NOMO-1 treated with dmso at 0.1 percent for 144 hours (cell line): ENCODE measurements around the gene CCDC88C.
A peak's percentile ranks its signal among the peaks of the same experiment; 100 is the strongest.

Source experiments
- DNase-seq: peaks from one replicate; lab custom pipeline; 2025; ENCODE audit not compliant: unreplicated experiment; lab: John Stamatoyannopoulos, UW

Gene CCDC88C

DNA sequence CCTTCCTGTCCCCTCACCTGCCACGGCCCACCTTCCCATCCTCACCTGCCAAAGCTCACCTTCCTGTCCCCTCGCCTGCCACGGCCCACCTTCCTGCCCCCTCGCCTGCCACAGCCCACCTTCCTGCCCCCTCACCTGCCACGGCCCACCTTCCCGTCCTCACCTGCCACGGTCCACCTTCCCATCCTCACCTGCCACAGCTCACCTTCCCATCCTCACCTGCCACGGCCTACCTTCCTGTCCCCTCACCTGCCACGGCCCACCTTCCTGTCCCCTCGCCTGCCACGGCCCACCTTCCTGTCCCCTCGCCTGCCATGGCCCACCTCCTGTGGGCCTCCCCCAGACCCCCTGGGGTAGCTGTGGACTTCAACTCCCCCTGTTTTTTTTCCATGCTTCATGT is 124.3 kb downstream of the CCDC88C start:
- DNase-seq: no peak

DNA sequence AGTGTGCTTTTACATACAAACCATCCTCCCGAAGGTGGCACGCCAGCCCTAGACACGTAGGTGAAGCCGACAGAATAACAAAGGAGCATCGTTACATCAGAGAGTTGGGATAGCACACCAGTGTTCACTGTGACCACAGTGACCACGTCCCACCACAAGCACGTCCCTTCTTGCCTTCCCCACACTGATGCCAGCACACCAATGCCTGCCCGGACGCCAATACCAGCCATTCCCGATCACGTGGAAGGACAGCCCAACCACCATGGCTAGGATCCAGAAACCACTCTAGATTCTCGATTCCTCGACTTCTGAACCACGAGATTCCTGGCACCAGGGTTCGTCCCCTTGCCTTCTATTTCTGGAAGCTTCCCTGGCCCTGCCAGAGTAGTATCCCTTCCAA is 125.1 kb downstream of the CCDC88C start:
- DNase-seq: no peak

DNA sequence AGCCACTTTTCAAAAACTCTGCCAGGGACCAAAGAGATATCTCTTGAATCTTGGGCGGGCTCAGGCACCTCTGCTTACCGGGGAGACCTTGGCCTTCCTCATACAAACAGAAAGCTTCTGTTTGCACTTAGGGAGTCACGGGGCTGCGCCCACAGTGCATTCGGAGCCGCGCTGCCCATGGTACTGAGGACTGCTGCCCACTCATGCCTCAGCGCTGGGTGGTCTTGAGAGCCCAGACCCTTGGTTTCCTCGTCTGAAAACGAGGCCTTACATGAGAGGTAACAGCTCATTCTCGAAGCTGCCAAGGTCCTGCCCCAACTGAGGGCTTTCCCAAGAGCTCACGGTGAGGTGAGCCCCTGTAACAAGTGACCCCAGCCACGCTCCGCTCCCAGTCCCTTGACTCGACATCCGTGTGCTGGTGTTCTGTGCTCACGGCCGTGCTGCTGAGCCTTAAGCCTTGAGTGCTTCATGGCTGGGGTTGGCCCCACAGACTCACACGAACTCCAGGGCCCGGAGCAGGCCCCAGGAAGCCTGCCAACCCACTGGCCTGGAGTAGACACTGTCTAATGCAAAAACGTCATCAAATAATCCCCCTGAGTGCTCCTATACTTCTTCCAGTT is 125.7 kb downstream of the CCDC88C start:
- no peak for DNase-seq

DNA sequence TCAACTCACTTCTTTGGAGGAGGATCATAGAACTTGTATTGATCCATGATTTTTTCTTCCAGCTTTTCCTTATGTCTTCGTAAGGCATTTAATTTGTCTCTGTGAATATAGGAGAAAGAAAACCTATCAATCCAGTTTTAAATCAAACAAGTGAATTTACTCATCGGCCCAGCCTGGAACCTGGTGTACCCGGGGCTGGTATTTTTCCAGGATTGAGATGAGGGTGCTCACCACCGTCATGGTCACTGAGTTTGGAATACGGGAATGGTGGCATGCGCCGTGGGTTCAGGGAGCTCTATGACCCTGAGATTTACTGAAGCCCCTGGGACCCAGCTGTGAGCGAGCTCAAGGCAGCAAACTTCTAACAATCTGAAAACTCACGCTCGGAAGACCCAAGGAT is 126.6 kb downstream of the CCDC88C start:
- no peak for DNase-seq

DNA sequence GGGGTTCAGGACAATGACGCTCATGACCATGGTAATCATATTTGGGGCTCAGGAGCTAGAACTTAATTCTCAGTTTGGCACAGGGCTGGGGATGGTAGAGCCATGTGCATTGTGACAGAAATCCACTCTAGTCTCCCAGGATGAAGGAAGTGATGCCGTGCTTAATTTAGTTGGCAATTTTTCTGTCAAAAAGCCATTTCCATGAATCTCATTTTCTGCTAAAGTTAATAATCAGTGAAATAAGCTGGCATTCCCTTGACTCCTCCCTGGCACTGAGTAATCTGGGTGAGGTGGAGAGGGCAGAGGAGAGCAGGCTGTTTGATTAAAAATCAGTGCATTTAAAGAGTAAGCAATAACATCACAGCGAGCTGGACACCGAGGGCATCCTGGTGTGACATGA is 128.2 kb downstream of the CCDC88C start:
- DNase-seq: no peak

DNA sequence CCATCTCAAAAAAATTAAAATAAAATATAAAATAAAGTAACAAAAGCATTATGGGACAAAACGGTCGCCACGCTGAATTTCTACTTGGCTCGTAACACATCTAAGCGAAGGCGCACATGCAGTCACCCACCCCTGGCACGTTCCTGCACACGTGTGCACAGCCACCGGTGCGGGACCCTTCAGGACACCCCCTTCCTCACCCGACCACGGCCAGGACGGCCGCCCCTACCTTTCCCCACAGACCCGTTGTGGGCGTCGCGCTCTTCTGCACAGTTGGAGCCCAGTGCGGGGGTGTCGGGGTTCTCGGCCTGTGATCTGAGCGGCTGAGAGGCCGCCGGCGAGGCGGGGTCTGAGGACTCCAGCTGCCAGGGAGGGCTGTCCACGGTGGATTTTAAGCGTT is 128.7 kb downstream of the CCDC88C start:
- DNase-seq: no peak

DNA sequence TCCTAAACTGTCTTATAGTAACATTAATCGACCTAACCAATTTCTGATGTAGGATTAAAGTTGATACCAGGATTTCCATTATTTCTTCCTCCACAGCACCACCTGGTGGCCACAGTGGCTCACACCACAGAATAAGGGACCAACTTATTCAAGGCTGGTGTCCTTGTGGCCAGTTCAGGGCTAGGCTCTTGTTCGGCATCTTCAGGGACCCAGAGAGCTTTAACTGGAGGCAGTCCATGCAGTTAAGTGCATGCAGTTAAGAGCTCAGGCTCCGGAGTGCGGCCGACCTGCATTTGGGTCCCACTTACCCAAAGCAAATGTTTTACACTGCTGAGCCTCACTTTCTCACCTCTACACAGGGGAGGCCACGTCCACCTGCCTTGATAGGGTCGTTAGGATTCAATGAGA is 131.1 kb downstream of the CCDC88C start:
- DNase-seq: peak; percentile 23

DNA sequence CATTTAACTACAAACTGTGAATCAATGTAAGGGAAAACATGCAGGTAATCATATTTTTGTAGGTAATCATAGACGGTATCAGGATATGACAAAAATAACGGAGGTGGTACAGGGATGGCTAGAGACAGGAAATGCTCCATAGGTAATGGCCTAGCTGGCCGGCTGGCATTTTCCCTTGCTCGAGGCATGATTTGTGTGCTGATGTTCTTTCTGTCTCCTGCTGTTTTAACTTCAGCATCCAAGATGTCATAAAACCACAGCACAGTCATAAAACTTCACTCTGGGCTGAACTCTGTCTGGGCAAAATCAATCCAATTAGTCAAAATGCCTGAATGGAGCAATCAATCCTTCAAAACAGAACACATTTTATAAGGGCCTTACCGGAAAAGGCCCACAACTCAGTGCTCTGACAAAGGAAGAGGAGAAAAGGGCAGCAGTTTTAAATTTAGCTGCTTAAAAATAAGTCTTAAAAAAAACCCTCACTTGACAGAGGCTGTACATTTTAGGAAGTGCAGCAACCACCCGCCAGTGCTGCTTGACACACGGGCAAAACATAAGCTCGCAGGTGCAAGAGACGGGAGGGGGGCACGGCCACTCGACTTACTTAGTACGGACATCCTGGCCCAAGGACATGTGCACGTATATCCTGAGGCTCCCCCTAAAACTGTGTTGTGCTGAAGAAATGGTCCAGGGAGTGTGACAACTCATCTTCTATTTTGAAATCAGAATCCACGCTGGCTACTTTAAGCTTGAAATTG is 132.7 kb downstream of the CCDC88C start:
- no peak for DNase-seq

DNA sequence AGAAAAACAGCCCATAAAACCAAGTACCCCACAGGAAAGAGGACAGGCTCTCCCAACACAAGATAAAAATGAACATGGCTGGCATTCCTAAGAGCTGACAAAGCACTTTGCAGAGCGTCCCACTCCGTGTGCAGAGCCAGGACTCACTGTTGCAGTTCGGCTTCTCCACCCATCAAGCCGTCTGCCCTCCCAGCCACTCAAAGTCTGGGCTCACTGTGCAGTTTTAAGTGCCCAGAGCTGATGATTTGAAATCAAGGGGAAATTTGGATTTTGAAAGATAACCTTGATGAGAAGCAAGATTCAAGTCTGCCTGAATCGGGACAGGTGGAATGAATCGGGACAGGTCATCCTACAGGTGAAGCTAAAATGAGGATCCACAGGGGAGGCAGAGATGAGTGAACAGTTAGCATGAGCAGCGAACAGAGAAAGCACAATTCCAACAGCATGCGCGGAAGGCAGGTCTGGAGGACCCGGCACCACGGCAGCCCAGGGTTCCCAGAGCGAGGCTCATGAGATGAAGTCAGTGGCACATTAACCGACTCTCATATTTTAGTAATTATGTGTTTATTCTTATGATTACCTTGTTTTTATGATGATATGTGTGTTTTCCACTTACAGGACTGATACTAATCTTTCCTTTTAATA is 133.4 kb downstream of the CCDC88C start:
- no peak for DNase-seq

DNA sequence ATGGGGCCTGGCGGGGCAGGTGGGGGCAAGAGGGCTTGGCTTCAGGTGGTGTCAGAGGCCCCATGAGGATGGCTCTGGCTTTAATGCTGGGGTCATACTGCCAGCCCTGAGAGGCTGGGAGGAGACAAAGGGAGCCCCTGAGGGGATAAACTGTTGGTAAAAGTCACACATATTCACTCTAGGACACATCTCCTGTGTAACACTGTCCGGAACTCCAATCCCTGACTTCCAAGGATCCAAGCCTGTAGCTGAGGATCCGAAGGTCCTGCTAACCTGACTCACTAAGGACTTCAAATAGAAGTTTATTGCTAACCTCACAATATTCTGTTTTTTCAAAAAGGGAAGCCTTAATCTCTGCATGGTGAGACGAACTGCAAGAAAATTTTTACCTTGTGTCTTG is 134.0 kb downstream of the CCDC88C start:
- no peak for DNase-seq

DNA sequence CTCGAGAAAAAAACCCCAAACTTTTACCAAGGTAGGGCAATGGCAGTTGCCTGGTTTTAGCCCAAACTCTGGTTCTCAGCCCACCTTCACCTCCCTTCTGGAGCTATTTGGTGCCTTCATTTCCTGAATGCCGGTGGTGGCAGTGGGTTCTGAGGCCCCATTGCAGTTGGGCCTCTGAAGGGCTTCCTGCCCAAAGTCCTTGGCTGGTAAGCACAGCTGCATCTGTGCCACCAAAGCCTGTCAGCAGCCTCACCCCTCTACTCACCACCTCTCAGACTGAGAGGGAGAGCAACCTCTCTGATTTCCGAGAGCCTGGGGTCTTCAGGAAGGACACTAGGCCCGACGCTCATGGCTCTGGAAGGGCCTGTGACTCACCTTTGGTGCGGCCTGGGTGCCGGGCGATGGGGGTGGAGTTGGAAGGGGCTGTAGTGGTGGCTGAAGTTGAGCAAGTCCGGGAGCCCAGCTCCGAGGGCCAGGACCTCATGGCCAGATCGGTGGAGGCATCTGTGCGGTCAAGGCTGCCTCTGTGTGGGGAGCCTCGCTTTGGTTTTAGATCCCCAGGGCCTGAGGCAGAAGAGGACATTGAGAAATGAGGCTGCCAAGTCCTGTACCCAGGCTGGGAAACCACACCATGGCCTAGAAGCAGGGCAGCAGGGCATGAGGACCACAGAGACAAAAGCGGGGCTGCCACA is 134.5 kb downstream of the CCDC88C start:
- DNase-seq: no peak

DNA sequence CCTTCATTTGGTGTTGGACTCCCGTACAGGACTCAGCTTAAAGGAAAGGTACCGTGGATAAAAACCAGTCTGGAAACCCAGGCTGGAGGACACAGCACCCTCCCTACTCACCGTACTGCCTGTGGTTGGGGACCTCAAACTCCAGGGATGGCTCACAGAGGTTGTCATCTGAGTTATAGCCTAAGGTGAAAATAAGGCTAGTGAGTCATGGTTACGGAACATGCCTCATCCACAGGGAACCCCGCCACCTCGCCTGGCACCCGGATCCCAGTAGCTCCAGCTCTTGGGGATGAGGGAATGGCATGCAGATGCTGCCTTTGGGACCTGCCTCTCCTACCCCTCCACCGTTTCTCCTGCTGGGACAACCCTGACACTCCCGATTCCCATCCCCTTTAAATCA is 136.3 kb downstream of the CCDC88C start:
- DNase-seq: no peak

DNA sequence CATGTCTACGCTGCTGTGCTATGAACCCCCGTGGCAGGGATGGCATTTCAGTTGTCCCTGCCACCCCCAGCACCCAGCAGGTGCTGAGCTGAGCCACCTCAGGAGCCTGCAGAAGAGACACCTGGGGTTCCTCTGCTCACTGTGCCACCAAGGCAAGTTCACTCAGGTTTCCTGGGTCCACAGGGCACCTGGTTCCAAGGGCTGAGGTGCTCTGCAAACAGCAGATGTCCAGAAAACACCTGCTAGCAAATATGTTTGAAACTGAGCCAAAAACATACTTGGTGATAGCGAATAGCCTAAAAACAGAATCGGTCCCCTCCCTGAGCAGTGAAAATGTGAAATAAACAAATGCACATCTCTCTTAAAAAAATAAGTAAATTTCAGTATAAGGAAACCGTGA is 137.5 kb downstream of the CCDC88C start:
- DNase-seq: no peak

DNA sequence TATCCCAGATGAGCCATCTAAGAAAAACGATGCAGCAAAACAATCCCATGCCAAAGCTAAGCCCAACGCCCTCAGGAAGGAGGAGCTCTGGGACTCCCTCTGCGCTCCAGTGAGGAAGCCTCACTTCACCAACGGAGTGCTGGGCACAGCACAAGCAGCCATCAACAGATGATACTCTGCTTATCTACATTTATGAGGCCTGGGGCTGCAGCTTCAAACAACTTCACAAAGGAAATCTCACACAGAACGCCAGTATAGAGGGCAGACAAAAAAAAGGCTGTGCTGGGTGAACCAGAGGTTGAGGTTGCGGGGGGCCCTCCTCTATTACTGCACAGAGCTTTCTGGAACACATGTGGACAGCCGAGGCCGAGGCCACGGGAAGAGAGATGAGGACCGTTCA is 138.3 kb downstream of the CCDC88C start:
- no peak for DNase-seq

DNA sequence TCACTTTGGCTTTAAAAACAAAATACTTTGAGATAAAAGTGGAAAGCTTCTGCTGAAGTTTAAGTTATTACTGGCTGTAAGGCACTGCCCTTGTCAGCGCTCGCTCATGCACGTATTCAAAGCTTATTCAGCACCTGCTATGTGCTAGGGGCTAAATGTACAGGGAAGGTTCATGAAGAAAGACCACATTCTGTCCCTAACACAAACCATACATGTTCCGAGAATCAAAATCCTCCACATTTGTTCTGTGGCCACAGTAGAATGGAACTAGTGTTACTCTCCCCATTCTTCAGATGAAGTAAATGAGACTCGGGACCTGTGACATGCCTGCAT is 139.3 kb downstream of the CCDC88C start:
- DNase-seq: no peak

DNA sequence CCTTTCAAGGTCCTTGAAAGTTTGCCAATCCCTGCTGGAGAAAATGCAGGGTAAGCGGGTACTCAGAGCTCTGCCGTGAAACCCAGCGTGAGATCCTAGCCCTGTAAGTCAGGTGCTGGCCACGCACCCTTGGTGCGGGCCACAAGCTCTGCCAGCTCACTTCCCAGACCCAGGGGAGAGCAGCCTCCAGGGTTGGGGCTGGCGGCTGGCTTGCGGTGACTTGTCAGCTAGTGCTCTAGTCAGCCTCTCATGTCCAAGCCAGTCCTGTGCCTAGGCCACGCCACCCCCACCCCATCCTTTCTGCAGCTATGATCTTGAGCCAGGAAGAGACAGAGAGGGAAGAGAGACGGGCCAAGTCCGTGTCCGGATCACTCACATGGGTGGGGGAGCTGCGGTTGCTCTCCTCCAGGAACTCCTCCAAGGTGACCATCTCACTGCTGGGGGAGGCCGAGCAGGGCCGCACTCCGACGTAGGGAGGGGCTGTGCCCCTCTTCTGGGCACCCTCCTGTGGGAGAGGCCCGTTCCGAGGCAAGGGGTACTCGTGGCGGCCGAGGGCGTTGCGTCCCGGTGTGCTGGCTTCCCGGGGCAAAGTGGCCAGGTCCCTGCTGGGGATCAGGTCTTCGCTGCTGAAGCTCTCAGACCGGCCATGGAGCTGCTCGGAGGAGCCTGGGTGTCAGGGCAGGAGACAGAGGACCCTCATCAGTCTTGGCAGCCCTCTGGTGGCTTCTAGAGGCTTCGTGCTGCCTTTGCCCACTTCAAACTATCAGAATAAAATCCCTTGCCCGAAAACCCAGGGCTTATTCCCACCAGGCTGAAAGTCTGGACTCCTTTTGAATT is 139.9 kb downstream of the CCDC88C start:
- no peak for DNase-seq

DNA sequence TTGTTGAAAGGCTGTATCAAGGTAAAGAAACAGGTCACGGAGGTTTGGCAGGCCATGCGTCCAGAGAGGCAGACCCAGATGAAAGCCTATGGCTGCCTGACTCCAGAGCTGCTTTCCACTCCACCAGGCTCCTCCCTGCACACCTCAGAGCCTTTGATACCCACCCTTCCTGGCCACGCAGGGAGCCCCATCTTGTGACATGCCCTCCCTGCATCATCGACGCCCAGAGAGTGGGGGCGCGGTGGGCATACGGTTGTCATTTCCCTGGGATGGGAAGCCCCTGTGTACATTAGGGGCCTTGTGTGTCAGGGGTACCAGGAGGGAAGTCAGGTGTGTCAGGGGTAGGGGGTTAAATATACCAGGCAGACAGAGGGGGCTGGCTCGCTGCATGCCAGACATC is 142.8 kb downstream of the CCDC88C start:
- no peak for DNase-seq

DNA sequence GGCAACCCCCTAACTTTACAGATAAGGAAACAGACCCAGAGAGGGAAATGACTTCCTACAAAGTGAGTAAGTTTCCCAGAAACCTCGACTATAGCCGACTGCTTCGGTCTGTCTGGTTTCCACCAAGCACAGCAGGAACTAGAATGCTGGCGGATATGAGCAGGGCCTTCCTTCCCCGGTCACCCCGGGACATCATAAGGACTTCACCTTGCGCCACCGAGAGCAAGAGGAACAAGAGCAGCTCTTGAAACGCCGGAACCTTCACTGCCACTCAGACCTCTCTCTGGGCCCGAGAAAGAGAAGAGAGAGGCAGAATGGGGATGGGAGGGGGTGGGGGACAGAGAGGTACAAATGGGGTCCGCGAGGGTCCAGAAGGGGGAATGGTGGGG is 143.7 kb downstream of the CCDC88C start:
- no peak for DNase-seq

DNA sequence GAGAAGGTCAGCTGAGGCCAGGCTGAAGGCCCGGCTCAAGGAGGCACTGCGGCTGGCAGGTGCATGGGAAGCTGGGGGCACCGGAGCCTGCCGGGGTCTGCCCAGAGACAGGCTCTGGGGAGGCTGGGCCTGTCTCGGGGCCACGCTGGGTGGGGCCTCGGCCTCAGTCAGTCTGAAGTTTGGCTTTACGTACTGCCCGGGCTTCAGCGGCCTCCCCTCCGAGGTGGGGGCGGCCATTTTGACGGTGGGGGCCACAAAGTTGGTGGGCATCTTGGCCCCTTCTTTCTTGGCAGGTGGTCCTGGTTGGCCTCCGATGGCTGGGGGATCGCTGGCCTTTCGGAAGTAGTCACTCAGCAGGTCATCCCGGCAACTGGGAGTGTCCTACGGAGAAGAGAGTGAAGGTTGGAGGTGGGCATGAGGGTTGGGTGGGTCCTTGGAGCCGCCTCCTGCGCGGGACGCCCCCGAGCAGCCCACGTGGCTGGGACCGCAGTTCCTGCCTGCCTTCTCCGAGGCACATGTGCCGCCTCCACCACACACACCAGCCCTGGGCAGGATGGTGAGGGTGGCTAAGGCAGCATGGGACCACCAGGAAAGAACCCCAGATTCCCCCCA is 144.2 kb downstream of the CCDC88C start:
- DNase-seq: no peak

DNA sequence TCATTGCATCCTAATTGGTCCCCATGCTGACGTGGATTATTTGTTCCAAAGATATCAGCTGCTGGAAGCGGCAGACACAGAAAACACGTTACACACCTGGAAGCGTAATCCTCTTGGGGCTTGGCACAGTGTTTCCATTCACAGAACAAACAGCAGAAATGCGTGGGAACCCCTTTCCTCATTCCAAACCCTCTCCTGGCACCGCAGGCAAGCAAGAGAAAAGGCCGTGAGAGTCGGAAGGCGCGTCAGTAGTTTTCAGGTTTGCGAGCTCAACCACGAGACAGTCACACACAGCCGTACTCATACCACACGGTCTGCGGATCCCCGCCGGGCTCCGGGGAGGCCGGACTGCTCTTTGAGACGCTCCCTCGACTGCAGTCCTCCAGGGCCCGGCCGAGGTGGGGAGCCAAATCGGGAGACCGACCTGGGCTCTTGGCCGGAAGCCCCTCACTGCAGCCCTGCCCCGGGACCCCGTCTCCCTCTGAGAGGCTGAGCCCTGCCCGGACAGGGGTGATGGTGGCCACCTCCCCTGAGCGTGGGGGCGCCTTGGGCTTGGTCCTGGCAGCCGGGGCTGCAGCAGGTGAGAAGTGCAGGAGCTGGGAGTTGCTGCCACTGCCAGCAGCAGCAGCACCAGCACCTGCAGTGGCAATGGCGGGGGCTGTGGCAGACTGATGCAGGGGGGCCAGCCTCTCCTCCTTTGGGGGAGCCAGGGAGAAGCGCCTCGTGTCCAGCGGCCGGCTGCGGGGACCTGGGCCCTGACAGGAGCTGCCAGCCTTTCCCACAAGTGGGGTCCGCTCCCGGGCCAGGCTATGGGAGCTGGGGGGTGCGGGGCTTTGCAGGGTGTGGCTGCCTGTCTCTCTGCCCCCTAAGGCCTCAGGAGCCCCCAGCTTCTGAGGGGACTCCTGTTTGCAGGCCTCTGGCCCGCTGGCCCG is 145.0 kb downstream of the CCDC88C start:
- no peak for DNase-seq
